SIG-M5 treated with dmso at 0.1 percent for 504 hours (cell line): Measurements from ENCODE around the gene CFAP45.

Experiments
- DNase-seq: peaks from one replicate; lab custom pipeline; 2025; ENCODE audit not compliant: unreplicated experiment; lab: John Stamatoyannopoulos, UW

Gene CFAP45

DNA sequence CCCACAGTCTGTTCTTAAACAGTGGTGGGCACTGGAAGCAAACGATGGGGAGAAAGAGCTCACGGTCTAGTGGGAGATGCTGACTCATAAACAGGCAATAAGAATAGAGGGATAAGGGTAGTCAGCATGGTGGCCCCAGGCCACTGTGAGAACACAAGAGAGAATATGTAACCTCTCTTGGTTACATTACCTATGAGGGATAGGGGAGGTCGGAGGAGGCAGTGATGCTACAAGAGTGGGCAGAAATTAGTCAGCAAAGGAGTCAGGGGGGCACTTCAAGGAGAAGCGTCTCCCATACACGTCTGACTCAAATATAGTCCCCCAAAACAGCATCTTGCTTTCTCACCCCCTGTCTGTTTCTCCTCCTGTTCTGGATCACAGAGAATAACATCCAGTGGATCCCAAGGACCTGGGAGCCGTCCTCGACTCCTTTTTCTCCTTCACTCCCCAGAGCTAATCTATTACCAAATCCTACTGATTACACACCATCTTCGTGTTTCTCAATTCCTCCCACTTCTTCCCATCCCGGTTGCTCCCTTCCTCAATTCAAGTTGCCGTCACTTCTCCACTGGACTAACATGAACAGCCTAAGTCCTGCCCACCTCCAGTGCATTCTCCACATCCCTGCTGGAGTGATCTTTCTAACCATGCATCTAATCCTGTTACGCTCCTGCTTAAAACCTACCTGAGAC lies 71.2 kb downstream of the CFAP45 start:
- DNase-seq, result peak; percentile 67

GRCh38 chr1:159828176-159828575 lies 71.8 kb downstream of the CFAP45 start:
- no peak for DNase-seq

DNA sequence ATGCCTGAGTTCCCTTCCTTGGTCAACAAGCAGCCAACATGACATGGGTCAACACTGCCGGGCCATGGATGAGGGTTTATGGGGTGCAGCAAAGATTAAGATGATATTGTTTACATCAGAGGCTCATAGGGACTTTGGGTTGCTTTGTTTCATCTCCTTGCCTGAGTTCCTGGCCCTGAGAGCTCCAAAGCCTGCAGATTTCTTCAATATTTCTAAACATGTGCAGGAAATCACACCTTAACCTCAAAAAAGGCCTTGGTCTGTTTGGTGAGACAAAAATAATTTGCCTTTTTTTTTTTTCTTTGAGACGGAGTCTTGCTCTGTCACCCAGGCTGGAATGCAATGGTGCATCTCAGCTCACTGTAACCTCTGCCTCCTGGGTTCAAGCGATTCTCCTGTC lies 72.4 kb downstream of the CFAP45 start:
- no peak for DNase-seq

DNA sequence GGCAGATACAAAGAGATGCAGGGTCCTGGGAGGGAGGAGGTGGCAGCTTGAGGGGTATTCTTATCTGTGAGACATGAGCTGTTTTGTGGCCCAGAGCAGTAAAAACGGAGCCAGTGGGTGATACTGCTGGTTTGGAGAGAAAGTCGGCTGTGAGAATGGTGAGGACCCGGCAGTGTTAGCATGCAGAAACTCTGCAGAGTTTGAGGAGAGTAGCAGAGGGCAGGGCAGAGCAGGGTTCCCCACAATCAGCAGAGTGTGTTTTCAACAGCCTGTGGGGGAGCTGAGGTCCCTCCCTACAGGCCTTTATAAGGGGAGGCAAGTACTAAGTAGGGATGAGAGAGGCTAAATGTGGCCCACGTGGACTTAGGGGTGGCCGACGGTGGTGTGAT lies 72.9 kb downstream of the CFAP45 start:
- no peak for DNase-seq

- peak; percentile 65 for DNase-seq
Measured at GRCh38 chr1:159826441-159827101, 73.4 kb downstream of the CFAP45 start, which contains the start of gene SLAMF8. Gene SLAMF8 (plus strand): TSS chr1:159826873. CDS start chr1:159826899, 26 bp downstream.

DNA sequence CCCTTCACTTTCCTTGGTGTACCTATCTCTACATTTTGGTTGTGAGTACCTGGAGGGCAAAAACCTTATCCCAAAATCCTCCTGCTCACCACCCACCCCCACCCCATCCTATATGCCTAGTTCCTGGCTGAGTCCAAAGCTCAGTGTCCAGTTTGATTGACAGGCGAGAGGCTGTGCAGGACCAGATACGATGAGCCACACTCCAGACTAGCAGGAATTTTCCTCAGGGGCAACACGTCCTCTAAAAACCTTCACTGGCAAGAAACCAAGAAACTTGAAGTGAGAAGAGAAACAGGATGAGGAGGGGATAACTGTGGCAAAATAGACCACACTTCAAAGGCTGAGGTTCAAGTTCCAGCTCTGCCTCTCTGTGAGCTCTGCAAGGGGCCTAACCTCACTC lies 74.4 kb downstream of the CFAP45 start:
- no peak for DNase-seq

DNA sequence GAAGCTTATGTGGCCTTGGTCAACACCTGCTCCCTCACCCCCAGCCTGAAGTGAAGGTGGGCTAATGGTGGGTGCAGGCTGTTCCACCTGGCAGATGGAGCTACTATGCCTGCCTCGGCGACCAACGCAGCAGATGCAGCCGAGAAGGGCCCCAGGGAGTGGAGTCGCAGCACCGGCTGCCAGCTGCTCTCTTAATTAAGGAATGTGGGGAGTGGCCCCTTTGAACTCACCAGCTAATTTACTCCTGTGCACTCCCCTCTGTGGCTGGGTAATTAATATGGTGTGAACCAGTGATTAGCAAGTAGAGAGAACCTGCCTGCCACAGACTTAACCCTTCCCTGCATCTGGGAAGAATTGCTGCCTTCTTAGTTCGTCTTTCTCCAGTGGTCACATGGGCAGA lies 76.6 kb downstream of the CFAP45 start:
- DNase-seq, result no peak
